ENCODE data around the gene USP1. TPM values are rescaled to one million over a fixed set of nuclear protein-coding genes. Genes with fewer than 3 reads are reported as not detected.

The USP1 gene
- total RNA-seq = 20.4 and 27.4 TPM in 2 replicates

GRCh38 chr1:62436466-62437272 lies at the start of gene USP1:
USP1 (plus strand) TSS chr1:62437049; CDS start chr1:62439868, 2,819 bp downstream.

Other genes with a start within 250 kb of the USP1 start
- gene L1TD1, start 242.2 kb upstream of the USP1 start, total RNA-seq = 0.78 TPM in 1 of 2 replicates, not detected in the other
- gene KANK4, start 117.6 kb upstream of the USP1 start, total RNA-seq = 0.16 and 0.91 TPM in 2 replicates
- not detected in 2 replicates for gene ANGPTL3, start 160.5 kb downstream of the USP1 start, total RNA-seq

Data from epithelial cell of alveolus of lung (primary cell).